CD1c-positive myeloid dendritic cell (primary cell): ENCODE measurements around the gene ERGIC1.
A peak's percentile ranks its signal among the peaks of the same experiment; 100 is the strongest.
"Not testable (repeated sequence)": the region's sequence is repeated elsewhere in the genome, so short reads cannot be mapped to it uniquely, and the experiment has no call there.

Experiments used
- DNase-seq: peaks from one replicate; pipeline ENCODE4 v3.0.0-alpha.2; 2016; ENCODE audit errors: extremely low spot score

The ERGIC1 gene

DNA sequence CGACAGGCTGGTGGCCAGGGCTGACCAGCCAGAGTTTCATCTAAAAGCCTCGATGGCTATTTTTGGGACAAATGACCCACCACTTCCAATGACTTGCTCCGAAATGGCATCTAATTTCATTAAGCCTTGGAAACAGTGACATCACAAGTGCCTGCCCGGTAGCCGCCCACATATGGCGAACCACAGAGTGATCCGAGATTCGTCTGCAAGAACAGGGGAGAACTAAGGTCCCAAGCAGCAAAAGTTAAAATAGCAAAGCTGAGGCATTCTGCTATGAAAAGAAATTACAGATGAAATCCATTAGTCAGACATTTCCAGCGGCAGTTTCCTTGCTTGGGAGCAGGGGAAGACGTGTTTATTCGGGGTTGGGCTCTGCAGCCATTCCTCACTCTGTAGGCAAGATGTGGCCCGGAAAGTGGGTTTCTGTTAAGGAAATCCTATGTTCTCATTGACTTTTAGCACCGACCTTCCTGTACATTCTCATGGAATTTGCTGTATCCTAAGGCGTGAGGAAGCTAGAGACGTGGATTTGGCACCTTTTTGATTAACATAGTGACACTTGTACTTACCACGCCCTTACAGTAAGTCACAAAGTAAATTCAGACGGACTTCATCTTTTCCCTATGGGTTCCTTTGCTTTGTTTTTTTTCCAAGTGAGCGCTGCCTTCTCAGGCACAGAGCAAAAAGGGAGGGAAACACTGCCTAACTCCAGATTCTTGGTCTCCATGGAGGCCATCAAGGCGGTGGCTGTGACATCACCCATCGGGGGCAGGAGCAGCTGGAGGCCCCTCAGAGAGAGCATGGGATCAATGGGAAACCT, 45.1 kb downstream of the ERGIC1 start:
- DNase-seq, result peak; percentile 79

GRCh38 chr5:172881691-172882370, 47.8 kb downstream of the ERGIC1 start:
- peak; percentile 94 for DNase-seq

GRCh38 chr5:172883066-172883465, 49.0 kb downstream of the ERGIC1 start:
- DNase-seq, result peak; percentile 31

- DNase-seq, result peak; percentile 79
Observed at GRCh38 chr5:172885597-172886340, 51.7 kb downstream of the ERGIC1 start.

DNA sequence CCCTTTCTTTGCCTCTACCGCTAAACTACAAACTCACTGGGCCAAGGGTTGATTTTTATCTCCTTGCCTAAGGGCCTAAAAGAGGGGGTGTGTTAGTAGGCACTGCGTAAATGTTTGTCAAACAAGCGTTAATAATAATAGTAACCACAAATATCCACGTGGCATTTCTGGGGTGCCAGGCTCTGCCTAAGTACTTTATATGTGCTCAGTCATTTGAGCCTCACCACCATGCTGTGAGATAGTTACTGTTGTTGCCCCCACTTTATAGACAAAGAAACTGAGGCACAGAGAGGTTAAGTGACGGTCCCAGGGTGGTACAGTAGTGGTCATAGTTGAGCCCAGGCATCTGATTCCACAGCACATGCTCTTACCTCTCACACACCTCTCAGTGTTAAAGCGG, 52.4 kb downstream of the ERGIC1 start:
- peak; percentile 40 for DNase-seq

GRCh38 chr5:172886974-172887501, 53.0 kb downstream of the ERGIC1 start:
- peak; percentile 98 for DNase-seq

DNA sequence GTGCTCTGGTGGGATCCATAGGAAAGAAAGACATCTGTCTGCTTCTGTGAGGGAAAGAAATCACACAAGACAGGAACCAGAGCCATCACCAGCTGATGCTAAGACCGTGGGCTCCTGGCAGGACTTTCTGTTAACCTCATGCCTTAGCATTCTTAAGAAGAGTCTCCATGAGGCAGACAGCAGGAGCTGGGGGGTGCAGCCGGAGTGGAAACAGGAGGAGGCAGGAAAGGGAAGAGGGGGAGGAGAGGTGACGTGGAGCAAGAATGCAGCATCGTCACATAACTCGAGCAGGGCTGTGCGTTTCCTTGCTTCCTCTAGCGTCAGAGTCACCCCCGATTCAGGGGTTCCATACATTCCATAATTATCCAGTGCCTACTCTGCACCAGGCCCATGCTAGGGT, 53.6 kb downstream of the ERGIC1 start:
- peak; percentile 78 for DNase-seq

DNA sequence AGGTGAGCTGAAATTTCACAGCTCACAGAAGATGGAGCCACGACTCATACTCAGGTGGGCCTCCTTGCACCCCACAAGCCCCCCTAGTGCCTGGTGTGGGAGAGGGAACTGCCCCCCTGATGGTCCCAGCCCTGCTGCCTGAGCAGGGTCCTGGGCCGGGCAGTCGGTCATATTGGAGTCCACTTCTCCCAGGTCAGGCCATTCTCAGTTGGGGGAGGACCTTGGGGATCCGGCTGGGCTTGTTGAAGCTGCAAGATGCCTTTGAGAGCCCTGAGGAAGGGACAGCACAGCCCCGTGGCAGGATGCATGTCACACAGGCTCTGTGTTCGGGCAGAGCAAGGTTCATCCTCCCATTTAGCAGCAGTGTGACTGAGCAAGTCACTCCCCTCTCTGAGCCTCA, 56.6 kb downstream of the ERGIC1 start:
- DNase-seq, result no peak

GRCh38 chr5:172891716-172892421, 57.8 kb downstream of the ERGIC1 start:
- no peak for DNase-seq

DNA sequence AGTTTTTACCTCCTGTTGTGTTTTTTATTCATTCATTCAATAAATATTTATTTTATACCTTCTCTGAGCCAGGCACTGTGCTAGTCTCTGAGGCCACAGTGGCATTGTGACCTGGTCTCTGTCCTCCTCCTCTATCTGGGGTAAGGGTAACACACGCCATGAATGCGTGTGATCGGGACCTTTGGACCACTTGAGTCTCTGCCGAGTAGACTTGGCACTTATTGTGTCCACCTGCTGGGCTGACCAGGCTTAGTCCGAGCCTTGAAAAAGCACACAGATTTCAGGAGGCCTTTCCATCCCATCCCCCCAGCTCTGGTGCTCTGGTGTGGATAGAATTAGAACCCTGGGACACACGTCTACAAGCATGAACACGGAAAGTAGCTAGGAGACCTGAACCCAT, 58.7 kb downstream of the ERGIC1 start:
- DNase-seq, result no peak

DNA sequence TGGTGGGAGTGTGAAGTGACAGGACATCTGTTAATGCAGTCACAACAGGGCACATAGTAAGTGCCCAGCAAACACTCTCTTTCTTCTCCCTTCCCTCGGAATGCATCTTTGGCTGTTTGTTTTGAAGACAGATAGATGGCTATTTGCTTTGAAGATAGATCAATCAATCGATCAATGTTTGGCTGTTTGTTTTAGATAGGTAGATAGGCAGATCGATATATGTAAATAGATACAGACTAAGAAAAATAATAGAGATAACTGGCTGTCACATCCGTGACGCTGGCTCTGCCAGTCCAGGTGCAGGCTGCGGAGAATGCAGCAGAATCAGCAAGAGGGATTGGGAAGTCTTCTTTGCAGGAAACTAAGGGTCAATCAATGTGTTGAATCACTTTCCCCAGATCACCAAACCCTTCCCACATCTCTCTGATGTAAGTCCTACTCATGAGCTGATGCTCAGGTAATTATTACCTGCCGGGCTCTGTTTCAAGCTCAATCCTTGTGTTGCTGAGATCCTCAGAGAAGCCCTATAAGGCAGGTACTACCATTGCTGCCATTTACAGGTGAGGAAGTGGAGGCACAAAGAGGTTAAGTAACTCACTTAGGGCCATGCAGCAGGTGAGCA, 60.8 kb downstream of the ERGIC1 start:
- no peak for DNase-seq

GRCh38 chr5:172895549-172895948, 61.5 kb downstream of the ERGIC1 start:
- DNase-seq, result no peak

DNA sequence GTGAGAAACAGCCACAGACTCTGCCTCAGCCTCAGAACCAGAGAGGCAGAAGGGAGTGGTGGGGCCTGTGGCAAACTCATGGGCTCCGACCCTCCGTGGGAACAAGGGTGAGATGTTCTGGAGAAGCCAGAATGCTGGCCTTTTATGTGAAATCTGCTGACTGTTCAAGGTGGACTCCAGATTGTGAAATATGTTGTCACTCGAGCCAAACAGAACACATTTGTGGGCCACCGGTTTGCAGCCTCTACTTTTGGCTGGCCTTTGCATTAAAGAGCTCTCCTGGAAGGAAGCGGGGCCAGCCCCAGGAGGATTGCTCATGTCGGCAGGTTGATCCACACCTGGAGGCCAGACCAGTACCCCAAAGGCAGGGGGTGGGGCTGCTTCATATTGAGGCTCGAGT, 62.4 kb downstream of the ERGIC1 start:
- DNase-seq, result no peak

GRCh38 chr5:172897067-172897466, 63.0 kb downstream of the ERGIC1 start:
- DNase-seq, result not testable (repeated sequence)

GRCh38 chr5:172897481-172898217, 63.6 kb downstream of the ERGIC1 start:
- no peak for DNase-seq

DNA sequence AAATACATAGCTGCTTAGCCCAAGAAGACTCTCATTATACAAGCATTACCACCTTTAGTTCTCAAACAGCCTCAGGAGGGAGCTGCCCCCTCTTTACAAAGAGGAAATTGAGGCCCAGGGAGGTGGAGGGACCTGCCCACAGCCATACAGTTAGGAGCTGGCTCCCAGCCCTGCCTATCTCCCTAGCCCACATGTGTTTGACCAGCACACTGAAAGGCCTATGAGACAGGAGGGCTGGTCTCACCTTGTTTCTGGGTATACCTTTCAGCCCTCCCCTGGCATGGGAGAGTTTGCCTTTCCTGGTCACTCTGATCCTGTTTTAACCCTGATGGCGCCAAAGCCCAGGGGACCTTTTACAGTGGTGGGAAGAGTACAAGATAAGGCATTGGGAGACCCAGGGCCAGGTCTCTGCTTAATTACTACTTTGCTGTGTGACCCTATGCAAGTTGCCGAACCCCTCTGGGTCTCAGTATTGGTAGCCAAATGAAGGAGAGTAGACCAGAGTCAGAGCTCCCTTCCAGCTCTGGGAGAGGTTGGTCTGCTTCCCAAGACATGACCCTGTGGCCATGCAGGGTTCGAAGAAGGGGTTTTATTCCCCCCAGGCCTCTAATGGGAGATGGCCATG, 64.3 kb downstream of the ERGIC1 start:
- DNase-seq, result no peak

GRCh38 chr5:172898843-172899369, 64.9 kb downstream of the ERGIC1 start:
- DNase-seq, result no peak

- DNase-seq, result no peak
Observed at GRCh38 chr5:172899436-172899835, 65.4 kb downstream of the ERGIC1 start.

- DNase-seq, result no peak
Observed at GRCh38 chr5:172901012-172901780, 67.1 kb downstream of the ERGIC1 start.
